DMS79 treated with DMSO at 0.1 percent for 48 hours (cell line): ENCODE measurements around the gene EGFLAM.

Experiments used
- DNase-seq: peaks from one replicate; lab custom pipeline; 2025; lab: John Stamatoyannopoulos, UW

Gene EGFLAM

GRCh38 chr5:38265546-38266179 lies 7.3 kb downstream of the EGFLAM start:
- DNase-seq: no peak

DNA sequence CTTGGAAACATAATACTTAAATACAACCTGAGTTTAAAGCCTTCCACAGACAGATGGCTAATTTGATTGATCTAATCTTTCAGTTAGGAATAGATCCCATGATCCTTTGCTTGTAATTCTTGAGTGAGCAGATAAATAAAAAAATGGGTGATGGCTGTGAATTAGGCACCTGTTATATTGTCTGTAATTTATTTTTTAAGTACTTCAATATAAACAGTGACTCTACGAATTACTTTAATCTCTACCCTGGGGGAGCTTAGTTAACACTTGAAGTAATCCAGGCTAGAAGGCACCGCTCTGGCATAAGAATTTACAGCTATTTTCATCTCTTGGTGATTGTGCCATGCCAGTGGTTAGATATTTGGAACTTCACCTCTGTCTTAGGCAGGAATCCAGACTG lies 9.0 kb downstream of the EGFLAM start:
- no peak for DNase-seq

GRCh38 chr5:38273626-38274025 lies 15.3 kb downstream of the EGFLAM start:
- no peak for DNase-seq

GRCh38 chr5:38274370-38274769 lies 16.0 kb downstream of the EGFLAM start:
- no peak for DNase-seq

DNA sequence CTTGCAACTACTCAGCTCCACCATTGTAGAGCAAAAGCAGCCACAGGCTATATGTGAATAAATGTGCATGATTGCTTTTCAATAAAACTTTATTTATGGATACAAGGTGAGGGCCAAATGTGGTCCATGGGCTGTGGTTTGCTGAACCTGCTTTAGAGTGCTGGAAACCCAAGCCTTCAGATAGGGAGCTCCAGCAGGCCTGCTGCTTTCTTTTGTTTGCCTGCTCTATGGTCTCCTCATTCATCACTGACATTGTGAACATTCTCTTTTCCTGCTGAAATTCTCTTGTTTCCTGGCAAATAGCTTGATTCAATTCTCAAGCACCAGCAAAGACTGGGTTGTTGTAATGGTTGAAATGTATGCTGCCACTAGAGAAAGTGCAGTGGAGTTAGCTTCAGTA lies 26.0 kb downstream of the EGFLAM start:
- no peak for DNase-seq

DNA sequence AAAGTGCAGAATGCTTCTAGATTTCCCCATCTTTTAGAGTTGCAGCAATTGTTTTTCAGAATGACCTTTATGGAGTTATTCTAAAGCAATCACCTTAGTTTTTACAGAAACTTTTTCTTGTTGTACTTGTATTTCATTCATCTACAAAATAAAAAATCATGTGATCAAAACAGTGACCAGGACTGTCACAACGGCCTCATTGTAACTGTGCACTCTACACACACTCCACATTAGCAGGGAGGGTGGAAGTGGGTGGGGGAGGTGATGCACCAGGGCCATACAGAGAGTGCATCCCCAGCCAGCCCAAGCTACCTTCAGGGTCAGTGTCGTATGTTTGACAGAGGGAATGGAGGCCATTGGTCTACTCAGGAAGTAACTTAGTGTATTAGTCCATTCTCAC lies 26.9 kb downstream of the EGFLAM start:
- no peak for DNase-seq

- peak; percentile 67 for DNase-seq
These were observed 27.6 kb downstream of the EGFLAM start for GRCh38 chr5:38286002-38286401.

- no peak for DNase-seq
These were observed 28.8 kb downstream of the EGFLAM start for GRCh38 chr5:38287124-38287523.

DNA sequence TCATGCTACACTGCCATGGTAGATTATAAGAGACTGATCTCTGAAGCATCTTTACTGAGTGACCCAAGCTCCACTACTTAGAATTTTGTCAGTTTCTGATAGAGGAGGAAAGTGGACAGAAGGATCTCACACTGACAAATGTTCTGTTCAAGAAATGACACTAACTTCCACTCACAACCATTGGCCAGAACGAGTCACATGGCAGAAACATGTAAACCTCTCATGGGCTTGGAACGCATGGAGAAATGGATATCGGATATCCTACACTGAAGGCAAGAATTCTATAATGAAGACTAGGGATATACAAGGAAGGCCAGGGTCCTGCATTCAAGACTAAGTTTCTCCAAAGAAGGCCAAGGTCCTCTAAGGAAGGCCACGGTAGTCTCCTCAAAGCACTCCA lies 31.1 kb downstream of the EGFLAM start:
- DNase-seq: no peak

- DNase-seq: no peak
These were observed 31.8 kb downstream of the EGFLAM start for GRCh38 chr5:38290028-38290653.

- no peak for DNase-seq
These were observed 33.0 kb downstream of the EGFLAM start for GRCh38 chr5:38291355-38291754.

- no peak for DNase-seq
These were observed 33.9 kb downstream of the EGFLAM start for GRCh38 chr5:38292228-38292627.

GRCh38 chr5:38295751-38296150 lies 37.4 kb downstream of the EGFLAM start:
- no peak for DNase-seq

DNA sequence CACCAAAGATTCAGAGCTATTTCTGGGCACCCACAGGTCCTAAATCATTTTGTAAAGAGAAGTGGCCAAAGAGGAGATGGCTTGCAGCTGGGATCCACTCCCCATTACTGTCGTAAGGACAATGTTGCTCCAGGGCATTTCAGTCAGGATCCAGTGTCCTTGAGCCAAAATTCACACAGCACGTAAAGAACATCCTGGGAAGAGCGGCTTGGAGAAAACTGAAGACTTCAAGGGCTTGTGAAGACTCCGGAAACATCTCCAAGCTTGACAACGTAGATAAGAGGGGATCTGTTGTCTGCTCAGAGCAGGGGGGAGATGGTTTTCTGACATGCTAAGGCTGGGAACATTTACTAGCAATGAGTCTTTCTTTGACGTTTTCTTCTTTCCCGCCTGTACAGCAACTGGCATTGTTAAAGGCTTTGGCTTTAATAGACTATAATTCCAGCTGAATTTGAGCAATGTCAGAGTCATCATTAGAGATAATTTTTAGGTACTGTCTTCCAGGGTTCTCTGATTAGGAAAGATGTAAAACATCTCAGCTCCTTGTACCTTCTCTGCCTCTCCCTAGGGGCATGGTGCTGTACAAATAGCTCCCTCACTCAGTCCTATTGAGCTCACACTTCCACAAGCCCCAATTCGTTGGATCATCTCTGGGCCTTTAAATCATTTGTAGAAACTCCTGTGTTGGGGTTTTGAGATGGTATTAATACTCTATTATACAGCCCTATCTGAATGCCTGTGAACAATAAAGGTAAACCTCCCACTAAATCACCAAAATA lies 39.7 kb downstream of the EGFLAM start:
- no peak for DNase-seq

DNA sequence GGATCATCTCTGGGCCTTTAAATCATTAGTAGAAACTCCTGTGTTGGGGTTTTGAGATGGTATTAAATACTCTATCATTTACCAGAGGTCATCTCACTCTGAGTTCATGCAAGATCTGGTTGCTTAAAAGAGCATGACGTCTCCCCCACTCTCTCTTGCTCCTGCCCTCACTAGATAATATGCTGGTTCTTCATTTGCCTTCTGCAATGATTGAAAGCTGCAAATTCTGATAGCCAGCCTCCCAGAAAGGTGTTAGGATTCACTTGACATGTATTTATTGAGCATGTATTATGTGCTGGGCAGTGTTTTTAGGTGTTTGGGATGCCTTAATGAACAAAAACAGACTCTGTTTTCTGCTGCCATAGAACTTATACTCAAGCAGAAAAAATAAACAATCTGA lies 41.2 kb downstream of the EGFLAM start:
- no peak for DNase-seq

DNA sequence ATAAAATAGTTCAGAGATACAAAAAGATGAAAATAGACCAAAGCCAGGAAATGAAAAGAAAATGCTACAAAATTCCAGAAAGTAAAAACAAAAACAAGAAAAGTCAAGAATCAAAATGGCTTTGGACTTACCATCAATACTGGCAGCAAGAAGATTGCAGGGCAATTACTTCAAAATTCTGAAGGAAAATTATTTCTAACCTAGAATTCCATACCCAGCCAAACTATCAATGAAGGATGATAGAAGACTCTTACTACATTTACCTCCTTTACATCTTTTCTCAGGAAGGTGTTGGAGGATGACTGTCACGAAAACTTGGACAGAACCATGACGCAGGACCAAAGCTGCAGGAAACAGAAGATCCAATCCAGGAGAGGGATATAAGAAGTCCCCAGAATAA lies 46.8 kb downstream of the EGFLAM start:
- no peak for DNase-seq

DNA sequence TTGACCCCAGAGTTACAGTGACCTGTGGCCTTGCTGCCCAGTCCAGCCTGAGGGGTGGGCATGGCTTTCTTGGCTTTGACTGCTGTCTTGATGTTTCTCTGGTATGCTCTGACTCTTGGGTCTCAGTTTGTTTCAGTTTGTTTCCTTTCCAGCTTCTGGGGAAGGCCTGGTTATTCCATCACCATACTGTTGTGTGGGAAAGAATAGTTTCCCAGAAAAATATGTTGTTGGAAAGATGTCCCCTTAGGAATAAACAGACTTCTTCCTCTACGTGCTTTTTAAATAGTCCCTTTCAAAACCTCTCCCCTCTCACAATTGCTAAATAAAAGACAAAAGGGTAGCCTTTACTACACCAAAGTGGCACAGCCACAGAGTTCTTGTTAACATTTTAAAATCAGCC lies 49.5 kb downstream of the EGFLAM start:
- DNase-seq: no peak

DNA sequence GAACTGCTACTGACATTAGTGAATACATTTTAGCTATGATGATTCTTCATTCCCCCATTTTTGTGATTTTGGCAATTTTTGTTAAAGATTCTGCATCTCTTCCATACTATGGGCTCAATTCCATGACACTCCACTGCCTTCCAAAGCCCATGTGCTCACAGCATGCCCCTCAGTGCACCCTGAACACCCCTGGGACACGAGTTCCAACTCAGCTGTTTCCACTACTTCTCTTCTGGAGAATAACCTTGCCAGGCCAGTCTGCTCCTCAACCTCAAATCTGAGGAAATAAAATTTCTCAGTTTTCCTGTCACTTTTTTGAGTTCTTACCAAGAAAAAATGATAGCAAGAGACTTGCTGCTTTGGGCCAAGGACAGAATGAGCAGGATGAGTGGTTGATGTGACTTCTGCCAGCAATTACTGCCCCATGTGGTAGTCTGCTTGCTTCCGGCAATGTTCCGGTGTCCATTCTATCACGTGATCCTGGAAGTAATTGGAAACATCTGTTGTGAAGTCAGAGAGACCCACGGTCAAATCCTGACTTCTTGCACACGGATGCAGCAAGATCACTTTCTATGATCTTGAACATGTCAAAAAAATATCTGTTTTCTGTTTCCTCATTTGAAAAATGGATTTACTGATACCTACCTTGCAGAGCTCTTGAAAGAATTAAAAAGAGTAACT lies 58.3 kb downstream of the EGFLAM start:
- no peak for DNase-seq

DNA sequence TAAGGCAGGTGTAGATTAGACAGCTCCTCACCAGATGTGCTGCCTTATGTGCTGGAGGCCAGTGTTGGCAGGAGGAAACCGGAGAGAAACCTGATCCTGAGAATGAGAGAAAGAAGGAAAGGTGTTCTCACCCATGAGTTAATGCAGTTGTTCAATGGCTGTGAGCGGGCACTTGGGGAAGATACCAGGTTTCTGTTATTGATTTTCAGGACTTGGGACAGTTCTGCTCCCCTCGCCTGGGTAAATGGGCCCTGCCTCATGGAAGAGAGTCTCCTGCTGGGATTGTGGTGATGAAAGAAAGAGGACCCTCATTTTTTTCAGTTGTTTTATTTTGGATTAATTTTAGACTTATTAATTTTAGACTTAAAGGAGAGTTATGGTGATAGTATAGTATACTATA lies 59.5 kb downstream of the EGFLAM start:
- DNase-seq: no peak

DNA sequence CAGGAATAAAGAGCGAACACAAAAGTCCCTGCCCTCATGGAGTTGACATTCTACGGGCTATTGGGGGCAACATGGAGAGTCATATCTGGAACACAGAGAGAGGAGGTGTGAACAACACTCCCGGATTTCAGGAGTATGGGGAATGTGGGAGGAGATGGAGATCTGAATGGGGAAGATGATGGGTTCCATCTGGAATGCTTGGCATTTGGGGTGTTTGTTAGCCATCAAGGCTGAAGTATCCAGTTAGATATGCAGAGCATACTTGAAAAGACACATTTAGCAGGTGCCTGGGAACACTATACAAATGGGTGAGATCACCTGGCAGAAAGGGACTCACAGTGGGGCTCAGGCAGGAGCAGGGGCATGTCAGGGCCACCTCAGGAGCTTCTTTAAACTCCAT lies 61.1 kb downstream of the EGFLAM start:
- no peak for DNase-seq

DNA sequence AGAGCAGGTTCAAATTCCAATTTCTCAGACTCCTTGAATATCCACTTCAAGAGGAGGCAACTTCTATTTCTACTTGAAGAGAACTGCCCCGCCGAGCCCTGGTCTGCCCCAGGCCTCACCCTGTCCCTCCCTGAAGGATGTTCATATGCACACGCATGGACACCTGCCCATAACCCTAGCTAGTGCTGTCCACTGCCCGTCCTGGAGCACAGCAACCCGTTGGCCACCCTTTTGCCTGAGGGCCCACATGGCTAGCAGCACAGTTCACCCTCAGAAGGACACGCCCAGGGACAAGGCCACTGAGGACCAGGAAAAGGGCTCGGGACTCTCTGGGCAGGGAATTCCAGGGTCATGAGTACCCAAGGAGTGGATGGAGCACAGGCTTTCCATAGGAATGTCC lies 63.6 kb downstream of the EGFLAM start:
- no peak for DNase-seq

- no peak for DNase-seq
These were observed 65.4 kb downstream of the EGFLAM start for GRCh38 chr5:38323645-38324295.
